NB4 (cell line): ENCODE measurements around the gene AMFR.

Experiments
- DNase-seq: peaks from one replicate; pipeline ENCODE4 v3.0.0; 2010; ENCODE audit warnings: low read depth
- H3K4me3 ChIP-seq: one replicate; pipeline ENCODE4 v1.5.1; 2011; ENCODE audit warnings: mild to moderate bottlenecking, low read depth, low read length, moderate library complexity
- MYC ChIP-seq: IDR thresholded peaks from 2 replicates; pipeline ENCODE4 v1.6.1; 2011; ENCODE audit warnings: low read depth, low read length
- POLR2A ChIP-seq: IDR thresholded peaks from 2 replicates; pipeline ENCODE4 v1.6.1; 2011; ENCODE audit warnings: mild to moderate bottlenecking; ENCODE audit not compliant: insufficient read length; ENCODE audit errors: extremely low read depth
- TF ChIP-seq, protein P1 (sequence below): IDR thresholded peaks from one replicate; pipeline ENCODE4 v1.5.1; 2012; ENCODE audit warnings: low read depth, low read length
- TF ChIP-seq, protein P2 (sequence below): IDR thresholded peaks from 2 replicates; pipeline ENCODE4 v1.6.1; 2011; ENCODE audit warnings: low read depth, low read length

AMFR gene

DNA sequence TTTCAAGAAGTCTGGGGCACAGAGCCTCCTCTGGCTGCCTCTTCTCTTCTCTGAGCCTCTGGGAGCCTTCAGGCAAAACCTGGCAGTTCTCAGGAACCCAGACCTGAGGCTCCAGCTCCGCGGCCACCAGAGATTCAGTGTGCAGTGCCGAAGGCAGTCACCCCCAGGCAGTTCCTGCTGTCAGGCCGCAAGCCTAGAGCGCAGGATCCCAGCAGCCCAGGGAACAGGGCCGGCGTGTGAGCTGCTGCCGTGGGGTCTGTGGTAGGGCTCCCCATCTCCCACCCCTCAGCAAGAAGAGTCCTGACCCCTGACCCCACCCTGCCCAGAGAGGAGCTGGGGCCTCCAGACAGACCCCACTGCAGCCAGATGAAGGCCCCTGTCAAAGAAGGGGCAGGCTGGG lies 78.2 kb downstream of the AMFR start:
- TF ChIP-seq MYC, result no peak
- TF ChIP-seq, protein P1, sequence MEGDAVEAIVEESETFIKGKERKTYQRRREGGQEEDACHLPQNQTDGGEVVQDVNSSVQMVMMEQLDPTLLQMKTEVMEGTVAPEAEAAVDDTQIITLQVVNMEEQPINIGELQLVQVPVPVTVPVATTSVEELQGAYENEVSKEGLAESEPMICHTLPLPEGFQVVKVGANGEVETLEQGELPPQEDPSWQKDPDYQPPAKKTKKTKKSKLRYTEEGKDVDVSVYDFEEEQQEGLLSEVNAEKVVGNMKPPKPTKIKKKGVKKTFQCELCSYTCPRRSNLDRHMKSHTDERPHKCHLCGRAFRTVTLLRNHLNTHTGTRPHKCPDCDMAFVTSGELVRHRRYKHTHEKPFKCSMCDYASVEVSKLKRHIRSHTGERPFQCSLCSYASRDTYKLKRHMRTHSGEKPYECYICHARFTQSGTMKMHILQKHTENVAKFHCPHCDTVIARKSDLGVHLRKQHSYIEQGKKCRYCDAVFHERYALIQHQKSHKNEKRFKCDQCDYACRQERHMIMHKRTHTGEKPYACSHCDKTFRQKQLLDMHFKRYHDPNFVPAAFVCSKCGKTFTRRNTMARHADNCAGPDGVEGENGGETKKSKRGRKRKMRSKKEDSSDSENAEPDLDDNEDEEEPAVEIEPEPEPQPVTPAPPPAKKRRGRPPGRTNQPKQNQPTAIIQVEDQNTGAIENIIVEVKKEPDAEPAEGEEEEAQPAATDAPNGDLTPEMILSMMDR, result no peak
- TF ChIP-seq POLR2A, result no peak
- TF ChIP-seq, protein P2, sequence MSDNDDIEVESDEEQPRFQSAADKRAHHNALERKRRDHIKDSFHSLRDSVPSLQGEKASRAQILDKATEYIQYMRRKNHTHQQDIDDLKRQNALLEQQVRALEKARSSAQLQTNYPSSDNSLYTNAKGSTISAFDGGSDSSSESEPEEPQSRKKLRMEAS, result no peak
- DNase-seq, result no peak
- no peak overlapping the region for H3K4me3 ChIP-seq

DNA sequence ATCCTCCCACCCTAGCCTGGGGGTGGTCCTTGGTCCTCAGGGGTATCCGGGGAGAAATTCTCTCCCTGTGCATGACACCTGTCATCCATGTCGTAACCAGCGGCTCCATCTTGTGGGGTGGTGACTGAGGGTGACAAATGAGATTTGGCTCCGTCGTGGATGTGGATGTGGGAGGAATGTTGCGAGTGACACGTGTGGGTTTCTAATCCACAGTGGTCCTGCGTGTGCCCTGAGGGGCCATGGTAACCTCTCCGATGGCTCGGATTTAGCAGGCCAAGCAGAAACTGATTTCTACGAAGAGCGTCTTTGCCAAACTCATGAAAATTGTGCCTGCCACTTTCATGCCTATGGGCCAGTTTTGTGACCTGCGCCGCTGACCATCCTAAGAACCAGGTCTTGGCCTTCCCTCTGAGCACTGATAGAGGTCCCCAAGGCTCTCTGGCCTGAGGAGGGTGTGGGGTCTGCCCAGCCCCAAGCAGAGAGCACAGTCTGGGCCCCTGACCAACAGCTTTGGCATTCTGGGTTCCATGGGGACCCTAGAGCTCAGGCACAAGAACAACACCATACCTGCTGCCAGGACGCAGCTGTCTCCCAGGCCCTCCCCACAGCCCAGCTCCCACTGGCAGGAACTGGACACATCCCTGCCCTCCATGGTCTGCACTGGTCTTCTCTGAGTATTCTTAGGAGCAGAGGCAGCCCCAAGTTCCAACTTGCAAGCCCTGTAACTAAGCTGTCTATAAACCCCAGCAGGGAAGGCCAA lies 79.0 kb downstream of the AMFR start:
- H3K4me3 ChIP-seq, result no peak overlapping the region
- TF ChIP-seq MYC (no peak), POLR2A (no peak)
- DNase-seq, result no peak

DNA sequence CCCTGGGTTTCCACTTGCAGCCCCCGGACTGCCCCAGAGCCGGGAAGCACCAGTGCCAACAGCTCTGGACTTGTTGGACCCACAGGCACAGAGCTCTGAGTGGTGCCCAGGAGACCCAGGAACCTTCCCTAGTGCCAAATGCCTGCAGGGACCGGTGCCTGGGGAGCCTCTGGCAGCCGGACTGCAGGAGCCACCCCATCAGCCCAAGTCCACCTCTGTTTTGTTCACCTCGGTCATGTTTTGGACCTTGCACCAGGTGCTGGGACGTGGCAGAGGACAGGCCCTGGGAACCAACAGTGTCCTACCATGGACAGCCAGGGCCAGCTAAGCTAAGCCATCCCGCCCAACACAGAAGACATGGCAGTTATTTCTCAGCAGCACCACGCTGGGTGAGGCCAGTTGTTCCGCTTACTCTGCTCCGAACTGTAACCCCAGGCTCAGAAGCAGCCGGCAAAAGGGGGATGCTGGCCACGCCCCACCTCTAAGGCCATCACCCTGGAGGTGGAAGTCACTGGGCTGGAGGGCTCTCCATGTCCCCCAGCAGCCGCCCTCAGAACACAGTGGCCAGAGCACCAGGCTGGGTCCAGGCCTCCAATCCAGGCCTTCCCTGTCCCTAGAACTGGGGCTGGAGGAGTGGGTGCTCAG lies 79.8 kb downstream of the AMFR start:
- DNase-seq, result no peak
- TF ChIP-seq, protein P2, result no peak

DNA sequence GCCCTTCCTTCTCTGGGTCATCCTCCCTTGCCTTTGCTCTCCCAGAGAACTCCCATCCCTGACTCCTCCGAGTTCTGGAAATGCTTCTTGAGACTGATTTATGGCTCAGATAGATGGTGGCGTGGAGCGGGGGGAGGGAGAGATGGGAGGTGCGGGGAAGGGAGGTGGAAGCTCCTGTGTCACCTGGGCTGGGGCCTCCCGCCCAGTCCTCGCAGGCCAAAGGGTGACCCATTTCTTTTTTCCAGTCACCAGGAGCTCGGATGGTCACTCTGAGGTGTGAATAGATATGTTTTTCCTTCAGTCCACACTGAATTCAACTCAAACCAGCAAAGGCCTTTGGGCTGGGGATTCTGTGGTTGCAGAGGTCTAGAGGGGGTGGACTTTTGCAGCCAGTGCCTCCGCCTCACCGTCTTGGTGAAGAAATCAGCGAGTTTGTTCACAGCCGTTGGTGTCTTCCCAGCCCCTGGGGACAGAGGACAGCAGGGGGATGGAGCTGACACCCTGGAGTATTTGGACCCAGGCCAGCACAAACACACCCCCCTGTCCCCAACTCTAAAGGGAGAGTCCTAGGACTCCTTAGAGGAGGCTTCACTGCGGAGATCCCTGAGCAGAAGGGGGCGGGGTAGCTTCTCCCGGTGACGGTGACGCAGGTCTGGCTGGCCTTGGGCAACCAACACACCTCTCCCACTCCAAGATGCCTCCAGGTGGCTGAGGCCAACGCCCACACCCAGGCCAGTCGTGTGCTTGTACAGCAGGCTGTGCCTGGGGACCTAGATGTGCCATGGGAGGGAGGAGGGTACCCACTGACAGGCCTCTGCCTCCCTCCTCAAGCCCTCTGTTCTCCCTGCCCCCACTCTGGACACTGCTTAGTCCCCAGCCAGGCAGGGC lies 80.6 kb downstream of the AMFR start:
- no peak for DNase-seq
- H3K4me3 ChIP-seq, result no peak overlapping the region
- TF ChIP-seq MYC (no peak), POLR2A (no peak)
- TF ChIP-seq, protein P2, result no peak
- TF ChIP-seq, protein P1, result no peak

More for the DNA sequence above, 79.8 kb downstream of the AMFR start:
- H3K4me3 ChIP-seq, result no peak overlapping the region

DNA sequence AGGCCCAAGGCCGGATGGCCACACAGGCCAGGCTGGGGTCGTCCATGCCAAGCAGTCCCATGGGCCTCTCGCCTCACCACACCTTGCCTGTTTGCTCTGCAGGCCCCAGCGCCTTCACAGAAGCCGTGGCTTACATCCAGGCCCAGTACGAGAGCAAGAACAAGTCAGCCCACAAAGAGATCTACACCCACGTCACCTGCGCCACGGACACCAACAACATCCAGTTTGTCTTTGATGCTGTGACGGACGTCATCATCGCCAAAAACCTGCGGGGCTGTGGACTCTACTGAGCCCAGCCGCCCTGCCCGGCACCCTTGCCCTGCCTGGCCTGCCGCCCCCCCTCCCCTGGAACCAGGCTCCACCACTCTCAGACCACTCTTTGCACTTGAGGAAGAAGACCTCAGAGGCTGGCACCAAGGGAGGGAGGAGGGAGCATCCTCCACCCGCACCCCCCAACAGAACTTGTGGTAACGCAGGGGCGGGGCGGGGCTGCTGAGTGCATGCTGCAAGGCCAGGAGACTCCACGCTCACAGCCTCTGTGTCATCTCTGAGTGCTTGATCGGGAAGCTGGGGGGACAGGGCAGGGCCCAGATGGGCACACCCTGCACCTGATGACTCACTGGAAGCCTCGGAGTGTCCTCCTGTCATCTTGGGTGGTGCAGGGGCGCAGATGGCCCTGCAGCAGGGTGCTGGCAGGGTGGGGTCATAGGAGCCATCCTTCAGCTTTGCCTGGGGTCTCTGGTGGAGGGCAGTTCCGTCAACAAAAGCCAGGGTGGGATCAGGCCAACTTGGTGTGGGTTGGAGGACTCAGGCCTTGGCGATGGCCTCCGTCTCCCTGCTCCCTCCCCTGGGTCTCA lies 81.5 kb downstream of the AMFR start:
- TF ChIP-seq, protein P1, result no peak
- TF ChIP-seq MYC (no peak), POLR2A (no peak)
- TF ChIP-seq, protein P2, result no peak
- peak; percentile 49 for DNase-seq
- H3K4me3 ChIP-seq, result no peak overlapping the region

DNA sequence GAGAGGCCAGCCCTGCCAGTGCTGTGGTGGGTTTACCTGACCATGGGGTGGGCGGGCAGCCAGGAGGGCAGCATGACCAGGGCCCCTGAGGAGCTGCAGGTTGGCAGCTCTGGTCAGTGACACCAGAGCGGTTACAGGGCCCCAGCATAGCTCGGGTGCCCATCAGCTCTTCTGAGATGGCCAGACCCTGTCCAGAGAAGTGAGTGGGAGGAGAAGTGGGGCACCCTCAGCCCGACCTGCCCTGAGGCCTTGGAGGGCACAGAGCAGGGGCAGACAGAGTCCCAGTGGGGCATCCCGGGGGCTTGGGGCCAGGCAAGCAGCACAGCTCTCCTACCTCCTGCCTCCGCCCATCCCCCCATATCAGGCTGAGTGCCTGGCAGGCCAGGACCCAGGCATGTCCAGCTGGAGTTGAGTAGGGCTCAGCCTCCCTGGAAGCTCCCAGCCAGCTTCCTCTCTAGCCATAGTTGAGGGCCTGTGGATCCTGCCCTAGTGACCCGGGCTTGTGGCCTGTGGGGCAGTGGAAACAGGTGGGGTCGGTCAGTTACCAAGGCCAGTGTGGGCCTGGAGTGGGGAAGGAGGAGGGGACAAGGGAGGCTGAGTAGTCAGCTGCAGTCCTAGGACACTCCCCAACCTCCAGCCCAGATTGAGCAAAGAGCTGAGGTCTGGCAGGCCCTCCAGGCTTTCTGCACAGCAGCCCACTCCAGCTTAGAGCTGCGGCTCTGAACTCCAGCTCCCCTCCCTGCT lies 83.5 kb downstream of the AMFR start:
- no peak for DNase-seq
- no peak for TF ChIP-seq POLR2A
- TF ChIP-seq, protein P1, result no peak
- TF ChIP-seq MYC, result no peak
- TF ChIP-seq, protein P2, result no peak
- H3K4me3 ChIP-seq, result no peak overlapping the region
